ENCODE results near the gene C2orf81.
A peak's percentile ranks its signal among the peaks of the same experiment; 100 is the strongest.

Gene C2orf81

GRCh38 chr2:74387346-74387745 is 34.1 kb downstream of the C2orf81 start:
- no peak for DNase-seq

DNA sequence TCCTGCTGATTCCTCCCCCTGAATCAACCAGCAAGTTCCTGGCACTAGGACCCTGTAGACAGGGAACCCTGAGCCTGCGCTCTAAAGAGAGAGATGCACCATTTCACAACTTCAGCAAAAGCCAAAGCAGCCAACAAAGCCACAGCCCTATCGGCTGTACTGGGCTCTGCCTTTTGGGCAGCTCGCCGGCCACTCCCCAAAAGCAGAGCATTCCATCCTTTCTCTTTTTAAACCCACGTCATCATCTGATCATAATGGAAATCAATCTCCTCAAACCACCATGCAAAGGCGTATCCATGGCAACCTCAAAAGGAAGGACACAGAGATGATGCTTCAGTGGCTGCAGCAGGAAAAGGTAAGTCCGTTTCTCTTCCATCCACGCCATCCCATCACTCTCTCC is 36.0 kb downstream of the C2orf81 start:
- peak; percentile 83 for DNase-seq

- no peak for DNase-seq
These were observed 37.4 kb downstream of the C2orf81 start for GRCh38 chr2:74384051-74384450.

DNA sequence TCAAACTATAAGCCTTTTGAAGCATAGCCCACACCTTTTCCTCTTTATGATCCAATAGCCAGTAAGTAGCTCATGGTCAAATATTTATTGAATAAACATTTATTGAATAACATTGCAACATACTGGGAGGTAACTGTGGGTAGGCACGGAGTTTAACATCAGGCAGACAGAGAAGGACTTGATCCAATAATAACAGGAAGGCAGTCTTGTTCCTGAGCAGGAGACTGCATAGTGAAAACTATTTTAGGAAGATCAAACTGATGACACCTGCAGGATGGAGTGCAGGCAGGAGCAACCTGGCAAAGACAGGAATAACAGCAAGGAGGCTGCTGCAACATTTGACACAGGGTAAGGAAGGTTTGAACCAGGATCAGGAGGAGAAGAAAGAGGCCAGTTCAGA is 38.2 kb downstream of the C2orf81 start:
- no peak for DNase-seq

DNA sequence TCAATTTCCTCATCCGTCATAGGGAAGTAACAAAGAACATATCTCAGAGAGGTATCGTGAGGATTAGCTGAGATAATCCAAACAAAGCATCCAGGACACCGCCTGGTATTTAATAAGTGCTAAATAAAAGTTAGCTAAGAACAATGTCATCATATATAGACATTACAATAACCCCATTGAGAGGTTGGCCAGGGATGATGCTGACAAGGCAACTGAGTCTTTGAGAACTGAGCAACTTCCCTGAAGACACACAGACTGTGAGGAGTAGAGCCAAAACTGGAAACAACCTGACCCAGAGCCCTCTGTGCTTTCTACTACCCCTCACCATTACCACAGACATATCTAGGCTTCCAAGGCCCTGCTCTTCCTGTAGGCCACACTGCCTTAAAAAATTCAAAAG is 39.7 kb downstream of the C2orf81 start:
- DNase-seq = no peak

DNA sequence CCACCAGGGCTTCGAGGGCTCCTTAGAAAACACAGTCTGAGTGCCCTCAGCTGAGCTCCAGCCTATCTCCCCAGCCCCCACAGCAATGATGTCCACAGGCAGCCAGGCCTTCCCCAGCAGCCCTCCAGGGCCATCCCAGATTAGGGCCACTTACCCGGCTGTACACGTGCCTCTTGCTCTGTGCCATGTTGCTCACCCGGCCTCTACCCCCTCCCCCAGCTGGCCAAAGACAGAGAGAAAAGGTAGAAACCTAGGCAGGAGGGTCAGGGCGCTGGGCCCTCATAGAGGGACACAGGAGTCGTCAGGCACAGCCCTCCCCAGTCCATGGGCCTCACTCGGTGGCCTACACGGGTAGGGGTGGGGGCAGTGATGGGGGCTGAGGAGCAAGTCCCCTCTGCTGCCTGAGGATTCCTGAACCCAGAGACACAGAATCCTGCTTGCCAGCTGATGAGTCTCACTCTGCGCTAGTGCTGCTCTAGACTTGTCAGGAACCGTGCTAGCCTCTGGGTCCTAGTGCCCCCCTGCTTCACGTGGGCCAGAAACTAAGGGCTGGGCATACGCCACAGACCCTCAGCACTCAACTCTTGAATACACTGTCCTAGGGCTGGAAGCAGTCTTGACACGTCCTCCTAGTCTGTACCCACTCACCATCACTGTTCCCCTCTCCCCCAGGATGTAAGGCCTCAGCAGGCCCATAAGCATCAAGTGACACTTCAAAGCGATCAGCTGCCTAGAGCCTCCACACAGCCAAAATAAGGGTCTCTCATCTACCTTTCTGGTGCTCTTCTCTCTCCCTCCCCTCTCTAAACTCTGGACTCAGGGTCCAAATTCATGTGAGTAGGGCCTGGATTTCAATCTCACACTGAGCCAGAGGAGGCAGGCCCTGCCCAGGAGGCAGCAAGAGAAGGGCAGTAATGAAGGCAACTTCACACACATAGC is 41.3 kb downstream of the C2orf81 start, which contains the start of gene DCTN1:
Gene DCTN1 (minus strand): TSS at position 461 of the 939 bp plus-strand sequence. CDS start 274 bp downstream, at position 187.
- DNase-seq = peak; percentile 80

DNA sequence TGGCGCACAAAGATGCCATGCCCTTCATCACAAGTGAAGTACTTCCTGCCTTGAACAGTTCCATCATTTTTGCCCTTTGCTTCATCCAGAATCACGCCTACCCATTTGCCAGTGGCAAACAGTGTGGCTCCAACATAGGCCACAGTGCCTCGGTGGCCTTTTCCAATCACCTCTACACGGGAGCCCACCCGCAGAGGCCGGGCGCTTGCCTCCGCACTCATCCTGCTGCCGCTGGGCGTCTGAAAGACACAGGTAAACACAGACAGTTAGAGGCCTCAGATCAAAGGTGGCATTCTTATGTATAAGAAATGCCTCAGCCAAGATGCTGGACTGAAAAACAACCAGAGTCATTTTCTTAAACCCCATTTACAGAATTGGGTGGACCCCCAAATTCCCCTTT is 43.4 kb downstream of the C2orf81 start:
- no peak for DNase-seq

GRCh38 chr2:74375838-74376237 is 45.6 kb downstream of the C2orf81 start:
- no peak for DNase-seq

- peak; percentile 96 for DNase-seq
These were observed 46.8 kb downstream of the C2orf81 start for GRCh38 chr2:74374509-74375205.

GRCh38 chr2:74373985-74374384 is 47.4 kb downstream of the C2orf81 start:
- DNase-seq = no peak

- DNase-seq = no peak
These were observed 48.2 kb downstream of the C2orf81 start for GRCh38 chr2:74373221-74373676.

GRCh38 chr2:74372674-74373073 is 48.7 kb downstream of the C2orf81 start:
- no peak for DNase-seq

GRCh38 chr2:74371421-74371820 is 50.0 kb downstream of the C2orf81 start:
- no peak for DNase-seq

GRCh38 chr2:74369976-74370375 is 51.4 kb downstream of the C2orf81 start:
- no peak for DNase-seq

- no peak for DNase-seq
These were observed 52.9 kb downstream of the C2orf81 start for GRCh38 chr2:74368499-74368898.

DNA sequence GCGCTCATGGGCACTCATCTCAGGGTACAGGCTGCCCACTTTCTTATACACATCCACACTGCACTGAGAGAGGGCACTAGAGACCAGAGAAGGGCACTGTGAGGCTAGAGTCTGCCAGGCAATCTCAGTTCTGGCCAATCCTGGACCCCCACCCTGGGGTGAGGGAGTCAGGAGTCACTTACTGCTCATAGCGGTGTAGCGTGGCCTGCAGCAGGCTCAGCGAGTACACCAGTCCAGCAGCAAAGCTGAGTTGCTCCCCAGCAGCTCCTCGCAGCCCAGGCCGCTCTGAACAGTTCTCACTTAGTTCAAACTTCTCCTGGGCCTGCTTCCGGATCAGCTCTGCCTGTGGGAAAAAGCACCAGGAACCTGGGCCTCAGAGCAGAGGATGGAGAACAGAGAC is 53.6 kb downstream of the C2orf81 start:
- no peak for DNase-seq

- no peak for DNase-seq
These were observed 55.4 kb downstream of the C2orf81 start for GRCh38 chr2:74366036-74366435.

DNA sequence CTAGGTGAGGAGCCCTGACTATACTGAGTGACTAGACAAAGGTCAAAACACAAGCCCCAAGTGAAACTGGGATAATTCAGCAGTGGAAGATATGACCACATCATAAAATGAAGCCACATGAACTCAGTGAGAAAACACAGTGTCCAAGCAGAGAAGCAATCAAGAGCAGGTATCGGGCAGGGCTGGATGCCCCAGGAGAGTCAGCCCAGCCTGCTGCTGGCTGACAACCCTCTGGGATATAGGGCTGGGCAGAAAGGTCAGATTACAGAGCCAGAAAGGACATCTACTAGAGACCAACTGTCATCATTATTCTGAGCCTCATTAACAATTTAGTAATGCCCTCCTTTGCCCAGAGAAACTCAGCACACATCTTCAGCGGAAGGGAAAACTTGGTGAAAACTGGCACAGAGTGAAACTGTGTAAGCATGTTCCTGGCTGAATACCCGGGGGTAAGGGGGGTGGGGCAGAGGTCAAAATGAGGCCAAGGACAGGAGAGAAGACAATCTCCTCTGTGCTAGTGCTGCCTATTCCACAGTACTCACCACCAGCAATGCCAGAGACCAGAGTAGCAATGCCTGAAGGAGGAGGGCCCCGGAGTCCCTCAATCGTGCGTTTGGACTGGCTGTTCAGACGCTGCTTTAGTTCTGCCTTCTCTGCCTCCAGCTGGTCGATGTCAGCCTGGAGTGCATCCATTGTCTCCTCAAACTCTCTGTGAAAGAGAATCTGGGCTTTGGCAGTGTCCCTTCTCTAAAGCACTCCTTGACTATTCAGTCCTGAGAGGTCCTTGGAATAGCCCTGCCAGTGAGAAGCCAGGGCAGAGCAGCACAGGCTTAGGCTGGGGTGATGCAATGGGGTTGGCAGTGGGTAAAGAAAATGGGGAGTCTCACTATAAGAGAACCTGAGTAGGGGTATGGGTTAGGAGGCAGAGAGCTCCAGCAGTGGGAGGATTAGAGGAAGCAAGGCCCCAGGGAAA is 56.6 kb downstream of the C2orf81 start:
- peak; percentile 46 for DNase-seq

Data from midbrain (tissue), 1 donor.